ENCODE results near the gene SERBP1.

Gene SERBP1

DNA sequence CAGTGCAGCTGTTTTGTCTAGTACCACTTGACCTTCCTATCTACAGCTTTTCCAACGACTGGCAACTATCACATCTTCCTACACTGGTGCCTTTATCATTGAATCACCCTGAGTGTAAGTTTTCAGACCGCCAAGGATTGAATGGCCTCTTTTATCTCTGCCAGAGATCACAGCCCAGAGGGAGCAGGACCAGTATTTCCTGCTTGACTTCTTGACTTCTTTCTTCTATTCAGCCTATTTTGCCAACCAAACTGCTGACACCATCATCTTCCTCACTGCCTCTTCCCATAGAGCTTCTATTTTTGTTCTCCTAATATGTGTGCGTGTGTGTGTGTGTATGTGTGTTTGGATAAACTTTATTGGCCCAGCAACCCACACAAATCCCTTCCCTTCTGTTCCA lies 53.8 kb downstream of the SERBP1 start:
- TF ChIP-seq, protein P1, sequence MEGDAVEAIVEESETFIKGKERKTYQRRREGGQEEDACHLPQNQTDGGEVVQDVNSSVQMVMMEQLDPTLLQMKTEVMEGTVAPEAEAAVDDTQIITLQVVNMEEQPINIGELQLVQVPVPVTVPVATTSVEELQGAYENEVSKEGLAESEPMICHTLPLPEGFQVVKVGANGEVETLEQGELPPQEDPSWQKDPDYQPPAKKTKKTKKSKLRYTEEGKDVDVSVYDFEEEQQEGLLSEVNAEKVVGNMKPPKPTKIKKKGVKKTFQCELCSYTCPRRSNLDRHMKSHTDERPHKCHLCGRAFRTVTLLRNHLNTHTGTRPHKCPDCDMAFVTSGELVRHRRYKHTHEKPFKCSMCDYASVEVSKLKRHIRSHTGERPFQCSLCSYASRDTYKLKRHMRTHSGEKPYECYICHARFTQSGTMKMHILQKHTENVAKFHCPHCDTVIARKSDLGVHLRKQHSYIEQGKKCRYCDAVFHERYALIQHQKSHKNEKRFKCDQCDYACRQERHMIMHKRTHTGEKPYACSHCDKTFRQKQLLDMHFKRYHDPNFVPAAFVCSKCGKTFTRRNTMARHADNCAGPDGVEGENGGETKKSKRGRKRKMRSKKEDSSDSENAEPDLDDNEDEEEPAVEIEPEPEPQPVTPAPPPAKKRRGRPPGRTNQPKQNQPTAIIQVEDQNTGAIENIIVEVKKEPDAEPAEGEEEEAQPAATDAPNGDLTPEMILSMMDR (IDR thresholded peaks at IDR 0.05; ENCODE audit: extremely low read depth, missing control alignments) = no peak
- no peak for DNase-seq (ENCODE audit: low spot score)

DNA sequence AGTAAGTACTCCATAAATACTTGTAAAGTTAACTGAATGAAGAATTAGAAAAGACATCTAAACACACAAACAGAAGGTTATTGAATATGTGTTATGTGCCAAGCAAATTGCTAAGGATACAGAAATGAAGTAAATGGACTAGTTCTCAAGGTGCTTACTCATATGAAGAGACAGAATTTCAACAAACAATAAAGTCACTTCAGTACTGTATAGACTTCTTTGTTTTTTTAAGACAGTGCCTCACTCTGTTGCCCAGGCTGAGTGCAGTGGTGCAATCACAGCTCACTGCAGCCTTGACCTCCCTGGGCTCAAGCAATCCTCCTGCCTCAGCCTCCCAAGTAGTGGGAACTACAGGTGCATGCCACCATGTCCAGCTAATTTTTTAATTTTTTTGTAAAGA lies 57.3 kb downstream of the SERBP1 start:
- TF ChIP-seq, protein P1 (IDR thresholded peaks at IDR 0.05; ENCODE audit: extremely low read depth, missing control alignments) = no peak
- DNase-seq (ENCODE audit: low spot score) = no peak

DNA sequence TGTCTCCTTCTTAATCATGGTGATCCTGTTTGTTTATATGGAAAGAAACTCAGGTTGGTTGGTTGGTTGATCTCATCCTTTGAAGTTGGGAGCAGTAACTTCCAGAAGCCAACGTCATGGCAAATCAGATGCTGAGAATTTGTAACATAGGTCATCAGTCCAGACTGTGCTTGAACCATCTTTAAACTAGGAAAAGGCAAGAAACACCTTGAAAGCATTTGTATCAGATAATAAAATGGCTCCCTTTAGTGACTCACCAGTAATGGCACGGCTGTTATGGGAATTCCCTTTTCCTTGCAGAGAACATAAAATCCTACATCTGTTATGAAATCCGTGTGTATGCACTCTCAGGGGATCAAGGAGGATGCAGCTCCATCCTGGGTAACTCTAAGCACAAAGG lies 58.1 kb downstream of the SERBP1 start:
- DNase-seq (ENCODE audit: low spot score) = no peak

DNA sequence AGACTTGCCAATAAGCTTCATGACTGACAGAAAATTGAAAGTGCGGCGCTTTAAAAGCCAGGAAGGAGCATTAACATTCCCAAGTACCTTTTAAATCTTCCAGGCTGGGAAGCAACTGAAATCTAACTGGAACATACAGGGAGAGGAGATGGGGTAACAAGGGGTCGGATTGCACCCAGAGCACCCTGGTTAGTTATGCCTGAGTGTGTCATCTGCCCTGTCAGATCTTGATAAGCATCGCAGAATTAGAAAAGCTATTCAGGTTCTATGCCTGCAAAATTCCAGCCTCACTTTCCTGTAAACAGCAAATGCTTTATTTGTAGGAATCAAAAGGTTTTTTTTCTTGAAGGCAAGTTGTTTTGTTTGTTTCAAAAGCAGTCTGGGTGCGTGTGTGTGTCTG lies 58.5 kb downstream of the SERBP1 start:
- TF ChIP-seq, protein P1 (IDR thresholded peaks at IDR 0.05; ENCODE audit: extremely low read depth, missing control alignments) = no peak
- no peak for DNase-seq (ENCODE audit: low spot score)

More for the DNA sequence above, 58.1 kb downstream of the SERBP1 start:
- TF ChIP-seq, protein P1 (IDR thresholded peaks at IDR 0.05; ENCODE audit: extremely low read depth, missing control alignments) = no peak

DNA sequence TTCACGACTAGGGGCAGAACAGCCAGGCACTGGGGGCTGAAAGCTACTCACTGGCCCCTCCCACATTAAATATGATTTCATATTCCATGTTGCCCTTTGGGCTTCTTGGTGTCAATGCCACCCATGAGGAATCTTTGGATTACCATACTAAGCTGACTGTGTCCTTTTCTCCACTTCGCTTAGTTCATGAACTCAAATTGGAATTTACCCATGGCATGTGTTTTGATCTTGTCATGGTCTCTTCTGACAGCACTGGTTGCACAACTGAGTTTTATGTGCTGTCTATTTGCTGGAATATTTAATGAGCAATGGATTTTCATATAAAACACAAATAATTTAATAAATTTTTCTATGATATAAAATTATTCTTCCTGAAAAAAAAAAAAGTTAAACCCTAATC lies 59.2 kb downstream of the SERBP1 start:
- no peak for DNase-seq (ENCODE audit: low spot score)
- TF ChIP-seq, protein P1 (IDR thresholded peaks at IDR 0.05; ENCODE audit: extremely low read depth, missing control alignments) = no peak

DNA sequence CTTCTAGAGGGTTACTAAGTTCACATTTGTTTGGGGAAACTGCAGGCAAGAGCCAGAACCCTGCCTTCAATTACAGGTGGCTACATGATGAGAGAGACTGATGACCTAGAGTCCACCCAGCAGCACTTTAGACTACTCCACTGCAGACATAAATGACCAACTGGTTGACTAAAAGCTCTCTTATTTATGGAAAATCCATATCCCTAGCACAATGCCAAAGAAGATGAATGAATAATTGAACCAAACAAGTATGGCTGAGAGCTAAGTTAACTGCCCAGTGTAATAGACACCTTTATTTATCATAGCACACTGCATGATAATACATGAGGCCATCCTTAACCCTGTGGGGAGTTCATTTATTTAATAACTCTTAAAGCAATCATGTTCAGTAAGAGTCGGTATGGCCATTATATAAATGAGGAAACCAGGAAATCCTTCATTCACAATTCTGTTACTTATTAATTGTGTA lies 62.1 kb downstream of the SERBP1 start:
- TF ChIP-seq, protein P1 (IDR thresholded peaks at IDR 0.05; ENCODE audit: extremely low read depth, missing control alignments) = no peak
- no peak for DNase-seq (ENCODE audit: low spot score)

DNA sequence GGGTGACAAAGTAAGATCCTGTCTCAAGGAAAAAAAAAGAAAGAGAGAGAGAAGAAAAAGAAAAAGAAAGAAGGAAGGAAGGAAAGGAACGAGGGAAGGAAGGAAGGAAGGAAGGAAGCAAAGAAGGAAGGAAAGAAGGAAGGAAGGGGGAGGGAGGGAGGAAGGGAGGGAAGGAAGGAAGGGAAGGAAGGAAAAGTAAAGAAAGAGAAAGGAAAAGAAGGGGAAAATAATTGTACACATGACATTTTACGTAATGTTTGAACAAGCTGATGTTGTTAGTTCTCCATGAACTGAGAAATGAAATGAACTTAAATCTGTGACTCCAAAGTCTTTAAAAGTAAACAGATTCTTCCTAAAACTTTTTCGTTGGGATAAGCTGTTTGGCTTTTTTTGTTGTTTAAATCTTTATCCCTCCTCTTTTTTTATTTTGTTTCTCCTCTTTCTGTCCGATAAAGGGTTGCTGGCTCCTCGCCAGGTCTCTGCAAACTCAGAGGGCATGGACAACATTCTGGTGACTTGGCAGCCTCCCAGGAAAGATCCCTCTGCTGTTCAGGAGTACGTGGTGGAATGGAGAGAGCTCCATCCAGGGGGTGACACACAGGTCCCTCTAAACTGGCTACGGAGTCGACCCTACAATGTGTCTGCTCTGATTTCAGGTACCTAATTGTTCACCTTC lies 62.7 kb downstream of the SERBP1 start:
- TF ChIP-seq, protein P1 (IDR thresholded peaks at IDR 0.05; ENCODE audit: extremely low read depth, missing control alignments) = no peak
- no peak for DNase-seq (ENCODE audit: low spot score)
